ENCODE data around the gene BET1L. TPM values are rescaled to one million over a fixed set of nuclear protein-coding genes. Genes with fewer than 3 reads are reported as not detected.

BET1L gene
- total RNA-seq, 1 experiment from 2014 or later = 14.4 TPM

DNA sequence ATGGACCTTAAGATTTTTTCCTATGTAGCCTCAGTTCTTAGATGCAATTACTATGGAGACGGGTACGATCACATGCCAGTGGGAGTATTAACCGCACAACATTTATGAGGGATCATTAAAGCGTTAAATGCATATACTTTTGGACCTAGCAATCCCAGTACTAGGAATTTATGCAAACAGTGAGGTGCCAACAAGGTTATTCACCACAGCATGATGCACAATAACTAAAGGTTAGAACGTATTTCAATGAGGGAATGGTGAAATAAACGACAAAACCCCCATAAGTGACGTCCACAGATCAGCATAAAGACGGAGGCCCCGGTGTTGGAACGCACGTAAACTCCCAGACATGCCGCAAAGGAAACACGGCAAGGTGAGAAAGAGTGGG is 28.4 kb upstream of the BET1L start:
- DNase-seq (no peak), ATAC-seq (peak; percentile 4; the same call in 1 of the 2 replicates)
- H3K4me3 ChIP-seq (ENCODE audit: low read length) = peak overlapping the region; percentile 91
- peaks cover 54% of the 10 kb centered on the region for H3K79me2 ChIP-seq (ENCODE audit: low read length)
- H3K36me3 ChIP-seq (ENCODE audit: low read depth, low read length) = no peaks in the 10 kb centered on the region; the same call in 1 of the 2 replicates
- H3K27me3 ChIP-seq (ENCODE audit: low read length) = no peaks in the 10 kb centered on the region
- no peak for TF ChIP-seq CTCF (conservative IDR thresholded peaks at IDR 0.05; ENCODE audit: low read depth, low read length)
- no peak for TF ChIP-seq EZH2phosphoT487 (IDR thresholded peaks at IDR 0.05; ENCODE audit: borderline replicate concordance, low read length)
- no peak for TF ChIP-seq EZH2 (IDR thresholded peaks at IDR 0.05; ENCODE audit: low read length, unreplicated experiment)
- BruUV-seq (replicated peaks) = no TSS peak
- H3K27ac ChIP-seq (ENCODE audit: low read length) = no peak overlapping the region
- peak overlapping the region; percentile 88 for H2AFZ ChIP-seq (ENCODE audit: low read length)
- 0 out of 2 replicates have a peak, but pooled peaks cover 9% of the 10 kb centered on the region for H4K20me1 ChIP-seq (ENCODE audit: low read length)
- CTCF ChIA-PET = no interaction called here
- no peaks in the 10 kb centered on the region for H3K9me3 ChIP-seq (ENCODE audit: low read length)
- no peaks in the 10 kb centered on the region for H3F3A ChIP-seq (ENCODE audit: low read length, unreplicated experiment)
- peaks cover 17% of the 10 kb centered on the region for H3K4me1 ChIP-seq (ENCODE audit: insufficient read depth, low read length)
- POLR2A ChIA-PET (ENCODE audit: unreplicated experiment) = interaction anchor here (0.7 kb wide), 1 partner anchor 29 kb away, joined by 3 read pairs; no protein-coding TSS in a partner anchor
- peak overlapping the region; percentile 89 for H3K9ac ChIP-seq (ENCODE audit: low read length)
- no peaks in the 10 kb centered on the region for H3K9me2 ChIP-seq (replicated peaks; ENCODE audit: low read length)
- intact Hi-C loops (cut with micrococcal nuclease) = no loop called here
- peak overlapping the region; percentile 92 for H3K4me2 ChIP-seq (ENCODE audit: low read length)

DNA sequence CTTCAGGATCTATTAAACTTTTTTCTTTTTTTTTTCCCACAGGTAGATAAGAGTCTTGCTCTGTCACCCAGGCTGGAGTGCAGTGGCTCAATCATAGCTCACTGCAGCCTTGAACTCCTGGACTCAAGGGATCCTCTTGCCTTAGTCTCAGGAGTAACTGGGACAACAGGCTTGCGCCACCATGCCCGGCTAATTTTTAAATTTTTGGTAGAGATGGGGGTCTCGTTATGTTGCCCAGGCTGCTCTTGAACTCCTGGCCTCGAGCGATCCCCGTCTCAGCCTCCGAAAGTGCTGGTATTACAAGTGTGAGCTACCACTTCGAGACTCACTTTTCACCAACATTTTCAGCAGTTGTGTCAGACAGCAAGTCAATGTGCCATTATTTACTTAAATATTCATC is 28.0 kb upstream of the BET1L start:
- Histone ChIP-seq H3K9me3 (ENCODE audit: low read length) (no peaks in the 10 kb centered on the region), H3K9me2 (replicated peaks; ENCODE audit: low read length) (no peaks in the 10 kb centered on the region), H3F3A (ENCODE audit: low read length, unreplicated experiment) (no peaks in the 10 kb centered on the region), H3K36me3 (ENCODE audit: low read depth, low read length) (no peaks in the 10 kb centered on the region; the same call in 1 of the 2 replicates), H3K27me3 (ENCODE audit: low read length) (no peaks in the 10 kb centered on the region), H3K4me3 (ENCODE audit: low read length) (peak overlapping the region; percentile 91), H3K79me2 (ENCODE audit: low read length) (peaks cover 50% of the 10 kb centered on the region), H3K9ac (ENCODE audit: low read length) (peak overlapping the region; percentile 89), H3K27ac (ENCODE audit: low read length) (no peak overlapping the region), H2AFZ (ENCODE audit: low read length) (peak overlapping the region; percentile 88; the same call in 1 of the 2 replicates), H4K20me1 (ENCODE audit: low read length) (0 out of 2 replicates have a peak, but pooled peaks cover 9% of the 10 kb centered on the region), H3K4me2 (ENCODE audit: low read length) (peak overlapping the region; percentile 92), H3K4me1 (ENCODE audit: insufficient read depth, low read length) (peaks cover 17% of the 10 kb centered on the region)
- no peak for ATAC-seq
- no TSS peak for BruUV-seq (replicated peaks)
- TF ChIP-seq CTCF (conservative IDR thresholded peaks at IDR 0.05; ENCODE audit: low read depth, low read length) (no peak), EZH2 (IDR thresholded peaks at IDR 0.05; ENCODE audit: low read length, unreplicated experiment) (no peak), EZH2phosphoT487 (IDR thresholded peaks at IDR 0.05; ENCODE audit: borderline replicate concordance, low read length) (no peak)
- ChIA-PET POLR2A (ENCODE audit: unreplicated experiment) (interaction anchor here (0.7 kb wide), 1 partner anchor 29 kb away, joined by 3 read pairs; no protein-coding TSS in a partner anchor), CTCF (no interaction called here)
- DNase-seq = no peak
- intact Hi-C loops (cut with micrococcal nuclease) = no loop called here

- H4K20me1 ChIP-seq (ENCODE audit: low read length) = 0 out of 2 replicates have a peak, but pooled peaks cover 4% of the 10 kb centered on the region
- peaks cover 28% of the 10 kb centered on the region for H3K79me2 ChIP-seq (ENCODE audit: low read length)
- ChIA-PET POLR2A (ENCODE audit: unreplicated experiment) (no interaction called here), CTCF (no interaction called here)
- no peak for DNase-seq
- H3F3A ChIP-seq (ENCODE audit: low read length, unreplicated experiment) = no peaks in the 10 kb centered on the region
- ATAC-seq = no peak
- H3K4me2 ChIP-seq (ENCODE audit: low read length) = no peak overlapping the region
- no peaks in the 10 kb centered on the region for H3K27me3 ChIP-seq (ENCODE audit: low read length)
- TF ChIP-seq EZH2 (IDR thresholded peaks at IDR 0.05; ENCODE audit: low read length, unreplicated experiment) (no peak), CTCF (conservative IDR thresholded peaks at IDR 0.05; ENCODE audit: low read depth, low read length) (no peak), EZH2phosphoT487 (IDR thresholded peaks at IDR 0.05; ENCODE audit: borderline replicate concordance, low read length) (no peak)
- intact Hi-C loops (cut with micrococcal nuclease) = no loop called here
- H3K4me3 ChIP-seq (ENCODE audit: low read length) = no peak overlapping the region
- H3K4me1 ChIP-seq (ENCODE audit: insufficient read depth, low read length) = peaks cover 8% of the 10 kb centered on the region
- no TSS peak for BruUV-seq (replicated peaks)
- no peak overlapping the region for H2AFZ ChIP-seq (ENCODE audit: low read length)
- no peaks in the 10 kb centered on the region for H3K9me3 ChIP-seq (ENCODE audit: low read length)
- H3K27ac ChIP-seq (ENCODE audit: low read length) = no peak overlapping the region
- H3K9ac ChIP-seq (ENCODE audit: low read length) = no peak overlapping the region
- H3K9me2 ChIP-seq (replicated peaks; ENCODE audit: low read length) = no peaks in the 10 kb centered on the region
- no peaks in the 10 kb centered on the region for H3K36me3 ChIP-seq (ENCODE audit: low read depth, low read length)
Observed at GRCh38 chr11:232783-233565, 25.8 kb upstream of the BET1L start.

Data from PC-3 (cell line).